ENCODE data around the gene PRSS36.

- TF ChIP-seq ZFX (CRISPR knock-in tag; IDR thresholded peaks at IDR 0.05) (no peak), SMARCB1 (IDR thresholded peaks at IDR 0.05; ENCODE audit: insufficient read length, low read depth) (no peak), TOE1 (IDR thresholded peaks at IDR 0.05; ENCODE audit: borderline replicate concordance) (no peak), TOE1 (CRISPR knock-in tag; IDR thresholded peaks at IDR 0.05; ENCODE audit: borderline replicate concordance, low read depth) (no peak), CTCF (IDR thresholded peaks at IDR 0.05 in 2 of 3, conservative IDR thresholded peaks at IDR 0.05 in 1 of 3; ENCODE audit: insufficient read depth in 2 of 3, low read depth in 1 of 3, low read length in 3 of 3) (no peak), RCOR1 (IDR thresholded peaks at IDR 0.05; ENCODE audit: borderline replicate concordance in 1 of 2, low read depth in 2 of 2, low read length in 2 of 2) (no peak)
Observed at GRCh38 chr16:31092330-31092729, 57.5 kb downstream of the PRSS36 start.

Measured in K562 (cell line).